Heart left ventricle (tissue), 16 donors: ENCODE results near the gene CYBRD1. TPM values are rescaled to one million over a fixed set of nuclear protein-coding genes. Genes with fewer than 3 reads are reported as not detected.

ENCODE experiments used
- ATAC-seq, 4 donors: fragments of 200-7000 bp; cut with Tn5 transposase; one replicate each; pipeline ENCODE4 v1.9.1; 2020 to 2022; ENCODE audit warnings: moderate library complexity in 4 of 4, mild to moderate bottlenecking in 3 of 4, moderate number of reproducible peaks in 1 of 4
- DNase-seq, 5 donors: peaks; one replicate each; pipeline ENCODE4 v3.0.0-alpha.2; 2020
- H3K27ac ChIP-seq, 12 donors: fragments of 200-600 bp; sonication (generic) in 4 of 12; one replicate each; pipeline versions ENCODE4 v1.5.0 to v1.8.0; 2016 to 2022; ENCODE audit warnings: mild to moderate bottlenecking in 2 of 12
- H3K27me3 ChIP-seq, 9 donors: fragments of 200-600 bp; sonication (generic) in 2 of 9; one replicate each; pipeline versions ENCODE4 v1.5.1 to v1.8.0; 2016 to 2022; ENCODE audit warnings: mild to moderate bottlenecking in 3 of 9
- H3K36me3 ChIP-seq, 9 donors: fragments of 200-600 bp; sonication (generic) in 2 of 9; one replicate each; pipeline versions ENCODE4 v1.5.0 to v1.8.0; 2018 to 2022; ENCODE audit warnings: mild to moderate bottlenecking in 2 of 9
- H3K4me1 ChIP-seq, 12 donors: fragments of 200-600 bp; sonication (generic) in 4 of 12; one replicate each; pipeline versions ENCODE4 v1.5.0 to v1.8.0; 2016 to 2022; ENCODE audit warnings: mild to moderate bottlenecking in 3 of 12
- H3K4me3 ChIP-seq, 12 donors: fragments of 200-600 bp; sonication (generic) in 4 of 12; one replicate each; pipeline versions ENCODE4 v1.5.0 to v1.8.0; 2017 to 2022; ENCODE audit warnings: mild to moderate bottlenecking in 9 of 12, moderate library complexity in 4 of 12
- H3K9me3 ChIP-seq, 12 donors: fragments of 200-600 bp; sonication (generic) in 4 of 12; one replicate each; pipeline versions ENCODE4 v1.5.0 to v1.8.0; 2016 to 2022; ENCODE audit warnings: mild to moderate bottlenecking in 1 of 12
- POLR2A ChIP-seq, 2 donors: fragments of 450-650 bp; IDR thresholded peaks; one replicate each; pipeline ENCODE4 v1.6.1; 2017; ENCODE audit warnings: antibody characterized with exemption in 2 of 2, mild to moderate bottlenecking in 2 of 2, moderate library complexity in 2 of 2
- WGBS, 4 donors: extraction: QIAGEN DNeasy Blood & Tissue Kit in 2 of 4; methylation state at CpG; one replicate each; pipeline versions ENCODE4 v1.1.5 to v1.1.7; 2013 to 2018; 5-methylcytosine and 5-hydroxymethylcytosine counted together
- intact Hi-C, 10 donors: fragments of 100-400 bp; cut with DNase I; formaldehyde crosslinking; loops; one replicate each; pipeline versions ENCODE4 v1.11.1 to v1.14.2; 2022
- polyA plus RNA-seq, 2 donors: library from polyadenylated mRNA; stranded (reverse); fragments of 200-250 nt; gene quantifications; one replicate each; pipeline ENCODE4 v1.2.3, GENCODE V29; 2013
- total RNA-seq, 9 donors: library from RNA; depleted of rRNA in 2 of 9; stranded (reverse); fragments of >200 nt in 2 of 9; fragmentation: NEBNext Ultra II Directional in 3 of 9; extraction: Animal tissue kit (Norgen Biotek cat#: 25700) in 3 of 9; gene quantifications; one replicate each; pipeline versions ENCODE4 v1.1.0 to v1.2.4, GENCODE V29; 2016 to 2023
- TF ChIP-seq, protein P1 (sequence below), 12 donors: fragments of 200-600 bp; sonication (generic) in 4 of 12; IDR thresholded peaks; one replicate each; pipeline versions ENCODE4 v1.5.0 to v1.8.0; 2018 to 2022; ENCODE audit warnings: antibody characterized with exemption in 12 of 12, mild to moderate bottlenecking in 5 of 12
- donor health status: ischemic (EF 13 %, LVEDD 7.1; RV severe dilation, severe dysfunction).
- donor health status: healthy with polysubstance abuse.
- donor health status: DM: no; HTN: yes; CAD: no.
- donor health status: DM: no; HTN: no; CAD: no.
- donor health status: ischemic (EF 25% LVEDD 6.9; RV normal size, moderate dysfunction).
- donor health status: ischemic (EF 25% LVEDD 5.7; RV mildly dilated, moderate dysfunction).
- donor health status: healthy.
- donor health status: DM: yes; HTN: yes; CAD: no.
- donor health status: ischemic (EF 35%, LVEDD 5.7; RV mildly dilated, moderate dysfunction).
- donor health status: nonischemic (EF 11% LVEDD 7.7; RV severe dilation, severe dysfunction).
- donor health status: DM: yes; HTN: yes; CAD: no.
- donor health status: PGD.
- donor health status: ischemic (EF 29% LVEDD 5.4; RV normal size, mild dysfunction).
- donor health status: nonischemic (EF 23%, LVEDD 6.1; RV moderate dilation, normal function).

CYBRD1 gene
- total and polyA plus RNA-seq, 11 donors: 19.3 to 138 (median 47.9) TPM

DNA sequence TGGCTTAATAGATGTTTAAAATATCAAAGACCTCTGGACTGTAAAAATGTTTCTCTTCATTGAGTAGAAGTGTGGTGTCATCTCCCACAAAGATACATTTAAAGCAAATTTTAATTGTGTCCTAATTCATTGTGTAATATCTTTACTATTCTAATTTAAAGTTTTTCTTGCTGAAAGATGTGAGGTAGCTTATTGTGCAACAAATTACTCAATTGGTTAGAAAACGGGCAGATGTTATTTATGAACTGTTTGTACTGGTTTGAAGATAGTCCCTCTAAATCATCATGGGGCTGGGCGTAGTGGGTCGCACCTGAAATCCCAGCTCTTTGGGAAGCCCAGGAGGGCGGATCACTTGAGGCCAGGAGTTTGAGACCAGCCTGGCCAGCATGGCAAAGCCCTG is 65.3 kb downstream of the CYBRD1 start:
- H3K4me3 ChIP-seq: no peak overlapping the region
- 87 to 95% (median 88%) methylated on average over 4 of the region's 4 CpGs for WGBS, 4 donors
- ATAC-seq: no peak
- DNase-seq: no peak
- H3K9me3 ChIP-seq: peaks cover 0 to 9% (median 0%) of the 10 kb centered on the region in 12 donors
- H3K27me3 ChIP-seq: peaks cover 0 to 17% (median 0%) of the 10 kb centered on the region in 9 donors
- TF ChIP-seq, protein P1, sequence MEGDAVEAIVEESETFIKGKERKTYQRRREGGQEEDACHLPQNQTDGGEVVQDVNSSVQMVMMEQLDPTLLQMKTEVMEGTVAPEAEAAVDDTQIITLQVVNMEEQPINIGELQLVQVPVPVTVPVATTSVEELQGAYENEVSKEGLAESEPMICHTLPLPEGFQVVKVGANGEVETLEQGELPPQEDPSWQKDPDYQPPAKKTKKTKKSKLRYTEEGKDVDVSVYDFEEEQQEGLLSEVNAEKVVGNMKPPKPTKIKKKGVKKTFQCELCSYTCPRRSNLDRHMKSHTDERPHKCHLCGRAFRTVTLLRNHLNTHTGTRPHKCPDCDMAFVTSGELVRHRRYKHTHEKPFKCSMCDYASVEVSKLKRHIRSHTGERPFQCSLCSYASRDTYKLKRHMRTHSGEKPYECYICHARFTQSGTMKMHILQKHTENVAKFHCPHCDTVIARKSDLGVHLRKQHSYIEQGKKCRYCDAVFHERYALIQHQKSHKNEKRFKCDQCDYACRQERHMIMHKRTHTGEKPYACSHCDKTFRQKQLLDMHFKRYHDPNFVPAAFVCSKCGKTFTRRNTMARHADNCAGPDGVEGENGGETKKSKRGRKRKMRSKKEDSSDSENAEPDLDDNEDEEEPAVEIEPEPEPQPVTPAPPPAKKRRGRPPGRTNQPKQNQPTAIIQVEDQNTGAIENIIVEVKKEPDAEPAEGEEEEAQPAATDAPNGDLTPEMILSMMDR (IDR thresholded peaks at IDR 0.05): no peak
- no peak for TF ChIP-seq POLR2A (IDR thresholded peaks at IDR 0.05)
- H3K36me3 ChIP-seq: no peaks in the 10 kb centered on the region
- H3K4me1 ChIP-seq: no peaks in the 10 kb centered on the region
- no peak overlapping the region for H3K27ac ChIP-seq
- intact Hi-C loops: loop anchor here in 1 of 10 donors (10.0 kb wide), 1 partner anchor 87 kb away; no protein-coding TSS in a partner anchor

DNA sequence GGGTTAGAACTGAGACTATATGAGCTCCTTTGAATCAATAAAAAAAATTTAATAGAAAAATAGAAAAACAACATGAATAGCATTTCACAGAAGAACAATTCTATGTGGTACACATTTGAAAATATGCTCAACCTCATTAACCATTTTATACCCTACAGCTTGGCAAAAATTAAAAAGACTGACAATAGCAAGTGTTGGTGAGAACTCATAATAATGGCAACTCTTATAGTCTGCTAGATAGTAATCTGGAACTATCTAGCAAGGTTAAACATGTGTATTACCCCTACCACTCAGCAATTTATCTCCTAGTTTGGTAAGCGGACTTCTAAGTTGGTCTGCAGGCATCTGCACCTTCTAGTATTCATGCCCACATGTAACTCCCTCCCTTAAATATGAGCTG is 67.8 kb downstream of the CYBRD1 start:
- DNase-seq (no peak), ATAC-seq (no peak)
- Histone ChIP-seq H3K4me1 (no peaks in the 10 kb centered on the region), H3K27ac (no peak overlapping the region), H3K36me3 (no peaks in the 10 kb centered on the region), H3K27me3 (peaks cover 0 to 8% (median 0%) of the 10 kb centered on the region in 9 donors), H3K9me3 (peaks cover 0 to 9% (median 0%) of the 10 kb centered on the region in 12 donors), H3K4me3 (no peak overlapping the region)
- 90 to 94% (median 93%) methylated on average over 1 of the region's 1 CpG for whole genome bisulfite sequencing, 4 donors
- TF ChIP-seq POLR2A (IDR thresholded peaks at IDR 0.05): no peak
- TF ChIP-seq, protein P1 (IDR thresholded peaks at IDR 0.05): no peak
- intact Hi-C loops: loop anchor here in 5 of 10 donors (10.0 kb wide), 4 partner anchors 515 to 545 kb away; partner anchors contain the start of gene DLX2 (in 2 of the 5)

DNA sequence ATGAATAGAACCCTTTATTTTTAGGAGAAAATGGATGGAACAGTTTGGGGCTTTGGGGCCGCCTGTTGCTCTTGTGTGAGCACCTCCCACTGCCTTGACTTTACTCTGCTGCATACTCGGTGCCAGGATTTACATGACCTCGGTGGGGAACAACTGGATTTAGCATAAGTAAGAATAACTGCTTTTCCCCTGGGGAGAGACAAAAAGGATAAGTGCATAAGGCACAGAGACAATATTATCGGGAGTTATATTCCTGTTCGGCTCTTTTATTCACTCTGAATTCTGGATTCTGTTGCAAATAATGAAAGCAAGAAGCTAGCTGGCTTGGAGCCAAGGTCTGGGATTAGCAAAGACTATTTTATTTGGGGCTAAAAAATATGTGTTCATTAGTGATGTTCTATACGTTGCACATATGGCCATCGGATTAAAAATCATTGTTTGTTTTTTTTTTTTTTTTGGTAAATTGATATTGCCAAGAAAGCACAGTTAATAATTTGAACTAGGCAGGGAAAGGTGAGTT is 69.8 kb downstream of the CYBRD1 start:
- TF ChIP-seq POLR2A (IDR thresholded peaks at IDR 0.05): no peak
- TF ChIP-seq, protein P1 (IDR thresholded peaks at IDR 0.05): no peak
- intact Hi-C loops: loop anchor here in 5 of 10 donors (10.0 kb wide), 4 partner anchors 513 to 543 kb away; partner anchors contain the start of gene DLX2 (in 2 of the 5)
- no peak for DNase-seq
- Histone ChIP-seq H3K4me3 (peak overlapping the region in 5 of 12 donors; percentile 13 to 43 (median 20)), H3K9me3 (peaks cover 0 to 9% (median 0%) of the 10 kb centered on the region in 12 donors), H3K27ac (no peak overlapping the region), H3K36me3 (no peaks in the 10 kb centered on the region), H3K27me3 (peaks cover 0 to 8% (median 0%) of the 10 kb centered on the region in 9 donors), H3K4me1 (no peaks in the 10 kb centered on the region)
- no peak for ATAC-seq
- 42 to 52% (median 43%) methylated on average over 7 of the region's 7 CpGs for WGBS, 4 donors

DNA sequence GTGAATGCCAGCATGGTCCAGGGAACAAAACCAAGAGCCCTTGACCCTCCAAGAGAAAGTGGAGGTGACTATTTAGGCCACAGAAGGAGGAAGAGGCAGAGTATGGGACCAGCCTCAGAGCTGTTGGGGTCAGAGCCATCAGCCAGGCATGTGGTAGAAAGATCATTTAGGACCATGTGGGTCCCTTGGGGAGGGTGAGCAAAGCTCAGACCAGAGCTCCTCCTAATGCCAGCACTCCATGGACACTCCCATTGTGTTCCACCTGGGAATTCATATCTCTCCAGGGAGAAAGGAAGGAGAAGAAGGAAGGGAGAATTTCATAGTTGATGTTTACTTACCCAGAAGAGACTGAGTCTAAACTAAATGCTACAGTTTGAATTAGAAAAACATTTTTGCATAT is 73.2 kb downstream of the CYBRD1 start:
- no peak for DNase-seq
- H3K36me3 ChIP-seq: no peaks in the 10 kb centered on the region
- no peak overlapping the region for H3K4me3 ChIP-seq
- intact Hi-C loops: loop anchor here in 7 of 10 donors (5.0 to 10.0 kb wide), 7 partner anchors 509 to 872 kb away; partner anchors contain the start of gene DLX2 (in 2 of the 7)
- peaks cover 0 to 2% (median 0%) of the 10 kb centered on the region in 12 donors for H3K9me3 ChIP-seq
- no peak for ATAC-seq
- H3K27ac ChIP-seq: no peak overlapping the region
- H3K4me1 ChIP-seq: peaks cover 0 to 3% (median 0%) of the 10 kb centered on the region in 12 donors
- TF ChIP-seq POLR2A (IDR thresholded peaks at IDR 0.05): no peak
- TF ChIP-seq, protein P1 (IDR thresholded peaks at IDR 0.05): no peak
- H3K27me3 ChIP-seq: peaks cover 0 to 6% (median 0%) of the 10 kb centered on the region in 9 donors
